ENCODE measurements around the gene ACTRT2. TPM values are rescaled to one million over a fixed set of nuclear protein-coding genes. Genes with fewer than 3 reads are reported as not detected.

Gene ACTRT2
- total and polyA plus RNA-seq, 2 of the 8 experiments (the other 6 are each of a cell fraction or from before 2014, with no cell fraction given): not detected

DNA sequence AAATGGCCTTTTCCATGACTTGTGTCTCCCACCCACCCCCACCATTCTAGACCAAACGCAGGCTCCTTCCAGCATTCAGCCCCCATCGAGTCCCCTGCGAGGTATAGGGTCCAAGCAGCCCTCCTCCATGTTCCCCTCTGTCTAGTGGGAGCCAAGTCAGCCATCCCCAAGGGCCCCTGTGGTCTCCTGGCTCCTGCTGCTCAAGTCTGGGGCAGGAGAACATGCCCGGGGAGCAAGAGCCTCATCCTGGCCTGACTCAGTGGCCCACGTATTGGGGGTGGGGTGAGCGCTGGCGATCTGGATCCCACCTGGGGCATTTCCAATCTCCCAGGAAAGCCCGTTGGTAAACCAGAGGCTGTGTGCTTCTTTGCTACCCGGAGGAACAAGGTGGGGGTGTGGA lies 43.6 kb downstream of the ACTRT2 start (continued):
- TF ChIP-seq, protein P1, sequence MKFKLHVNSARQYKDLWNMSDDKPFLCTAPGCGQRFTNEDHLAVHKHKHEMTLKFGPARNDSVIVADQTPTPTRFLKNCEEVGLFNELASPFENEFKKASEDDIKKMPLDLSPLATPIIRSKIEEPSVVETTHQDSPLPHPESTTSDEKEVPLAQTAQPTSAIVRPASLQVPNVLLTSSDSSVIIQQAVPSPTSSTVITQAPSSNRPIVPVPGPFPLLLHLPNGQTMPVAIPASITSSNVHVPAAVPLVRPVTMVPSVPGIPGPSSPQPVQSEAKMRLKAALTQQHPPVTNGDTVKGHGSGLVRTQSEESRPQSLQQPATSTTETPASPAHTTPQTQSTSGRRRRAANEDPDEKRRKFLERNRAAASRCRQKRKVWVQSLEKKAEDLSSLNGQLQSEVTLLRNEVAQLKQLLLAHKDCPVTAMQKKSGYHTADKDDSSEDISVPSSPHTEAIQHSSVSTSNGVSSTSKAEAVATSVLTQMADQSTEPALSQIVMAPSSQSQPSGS (IDR thresholded peaks at IDR 0.05; ENCODE audit: low read length): no peak
- no peak for TF ChIP-seq GABPA (IDR thresholded peaks at IDR 0.05; ENCODE audit: borderline replicate concordance, insufficient read depth, low read length)
- TF ChIP-seq BACH1 (IDR thresholded peaks at IDR 0.05; ENCODE audit: low read length): no peak
- no peak for TF ChIP-seq HDAC2 (IDR thresholded peaks at IDR 0.05; ENCODE audit: borderline replicate concordance in 1 of 2, low read depth in 2 of 2, low read length in 2 of 2)
- no peak for TF ChIP-seq TEAD4 (IDR thresholded peaks at IDR 0.05; ENCODE audit: low read depth, low read length)
- no peak for TF ChIP-seq CHD1 (IDR thresholded peaks at IDR 0.05; ENCODE audit: low read depth, low read length)
- TF ChIP-seq RXRA (IDR thresholded peaks at IDR 0.05; ENCODE audit: insufficient read depth, low read depth, low read length): no peak
- no peak for TF ChIP-seq SP4 (IDR thresholded peaks at IDR 0.05; ENCODE audit: low read length)

All from H1 (cell line).